Panc1 (cell line): ENCODE data around the gene MAGEC3. TPM values are rescaled to one million over a fixed set of nuclear protein-coding genes. Genes with fewer than 3 reads are reported as not detected.

Experiments used
- ATAC-seq: fragments of 200-7000 bp; cut with Tn5 transposase; 2 replicates; pipeline ENCODE4 v1.9.1; 2020; ENCODE audit warnings: mild to moderate bottlenecking, moderate library complexity
- BruUV-seq: library from RNA; stranded (reverse); fragments of 400-500 nt; replicated peaks from 2 replicates; lab custom pipeline; 2021; lab: Mats Ljungman, UMichigan
- CTCF ChIA-PET: fragments of 300-600 bp; sonication (Branson Sonifier 250); formaldehyde crosslinking; loops from one replicate; lab custom pipeline; 2022; ENCODE audit warnings: antibody characterized with exemption; lab: Charles Lee
- POLR2A ChIA-PET: fragments of 300-600 bp; sonication (Branson Sonifier 250); formaldehyde crosslinking; loops from one replicate; lab custom pipeline; 2022; ENCODE audit warnings: antibody characterized with exemption; lab: Charles Lee
- DNase-seq: peaks from one replicate; pipeline ENCODE4 v3.0.0-alpha.2; 2010; ENCODE audit warnings: low read depth, low spot score
- H3K27ac ChIP-seq: 2 replicates; pipeline ENCODE4 v1.5.1; 2011; ENCODE audit warnings: mild to moderate bottlenecking, low read length, inconsistent platforms
- H3K27me3 ChIP-seq: fragments of 200-500 bp; sonication (Bioruptor generic); 2 replicates; pipeline ENCODE4 v1.6.0; 2014; ENCODE audit warnings: low read length, inconsistent platforms; ENCODE audit not compliant: control insufficient read depth, insufficient read depth
- H3K36me3 ChIP-seq: fragments of 200-500 bp; sonication (Bioruptor generic); 2 replicates; pipeline ENCODE4 v1.5.1; 2014; ENCODE audit warnings: inconsistent platforms, mild to moderate bottlenecking, low read length, moderate library complexity; ENCODE audit not compliant: control insufficient read depth, insufficient read depth
- H3K4me1 ChIP-seq: 2 replicates; pipeline ENCODE4 v1.5.1; 2011; ENCODE audit warnings: inconsistent platforms, mild to moderate bottlenecking, low read length, moderate library complexity; ENCODE audit not compliant: control insufficient read depth, insufficient read depth
- H3K4me3 ChIP-seq, 2 experiments: 2 replicates each; pipeline ENCODE4 v1.5.1; 2011 to 2012; ENCODE audit warnings: low read depth in 2 of 2, low read length in 2 of 2, mild to moderate bottlenecking in 2 of 2, inconsistent platforms in 1 of 2, moderate library complexity in 1 of 2
- H3K9me3 ChIP-seq: fragments of 200-500 bp; sonication (Bioruptor generic); 2 replicates; pipeline ENCODE4 v1.5.1; 2014; ENCODE audit warnings: low read depth, mild to moderate bottlenecking, inconsistent platforms, low read length, moderate library complexity; ENCODE audit not compliant: control insufficient read depth, insufficient read depth
- POLR2AphosphoS5 ChIP-seq: IDR thresholded peaks from 2 replicates; pipeline ENCODE4 v1.6.1; 2012; ENCODE audit warnings: mild to moderate bottlenecking, low read depth, low read length, moderate library complexity
- SIN3A ChIP-seq: IDR thresholded peaks from 2 replicates; pipeline ENCODE4 v1.6.1; 2012; ENCODE audit warnings: low read depth, mild to moderate bottlenecking, low read length, moderate library complexity, borderline replicate concordance; ENCODE audit not compliant: insufficient read depth
- TCF7L2 ChIP-seq: IDR thresholded peaks from 2 replicates; pipeline ENCODE4 v1.6.1; 2011; ENCODE audit warnings: mild to moderate bottlenecking, low read depth, low read length, inconsistent platforms
- in situ Hi-C: cut with HindIII; loops from 2 replicates; pipeline ENCODE4 v1.10.0; 2016; ENCODE audit warnings: low sequenced_read_pairs, low pct_unique_long_range_greater_than_20kb
- intact Hi-C: fragments of 100-400 bp; cut with micrococcal nuclease; formaldehyde crosslinking; loops from one replicate; pipeline ENCODE4 v1.10.0; 2022; ENCODE audit not compliant: unreplicated experiment
- total RNA-seq: library from RNA; stranded (reverse); gene quantifications from one replicate; pipeline ENCODE4 v1.2.1, GENCODE V29; 2021; ENCODE audit not compliant: unreplicated experiment
- TF ChIP-seq, protein P1 (sequence below): fragments of 450-650 bp; IDR thresholded peaks from 2 replicates; pipeline ENCODE4 v1.5.1; 2017; ENCODE audit warnings: mild to moderate bottlenecking
- TF ChIP-seq, protein P2 (sequence below), 2 experiments: IDR thresholded peaks; 2 replicates each; pipeline ENCODE4 v1.6.1; 2011 to 2012; ENCODE audit warnings: low read depth in 2 of 2, control low read depth in 1 of 2, low read length in 1 of 2, mild to moderate bottlenecking in 1 of 2, moderate library complexity in 1 of 2; ENCODE audit not compliant: insufficient read depth in 1 of 2

MAGEC3 gene
- total RNA-seq, 1 experiment from 2014 or later: not detected

DNA sequence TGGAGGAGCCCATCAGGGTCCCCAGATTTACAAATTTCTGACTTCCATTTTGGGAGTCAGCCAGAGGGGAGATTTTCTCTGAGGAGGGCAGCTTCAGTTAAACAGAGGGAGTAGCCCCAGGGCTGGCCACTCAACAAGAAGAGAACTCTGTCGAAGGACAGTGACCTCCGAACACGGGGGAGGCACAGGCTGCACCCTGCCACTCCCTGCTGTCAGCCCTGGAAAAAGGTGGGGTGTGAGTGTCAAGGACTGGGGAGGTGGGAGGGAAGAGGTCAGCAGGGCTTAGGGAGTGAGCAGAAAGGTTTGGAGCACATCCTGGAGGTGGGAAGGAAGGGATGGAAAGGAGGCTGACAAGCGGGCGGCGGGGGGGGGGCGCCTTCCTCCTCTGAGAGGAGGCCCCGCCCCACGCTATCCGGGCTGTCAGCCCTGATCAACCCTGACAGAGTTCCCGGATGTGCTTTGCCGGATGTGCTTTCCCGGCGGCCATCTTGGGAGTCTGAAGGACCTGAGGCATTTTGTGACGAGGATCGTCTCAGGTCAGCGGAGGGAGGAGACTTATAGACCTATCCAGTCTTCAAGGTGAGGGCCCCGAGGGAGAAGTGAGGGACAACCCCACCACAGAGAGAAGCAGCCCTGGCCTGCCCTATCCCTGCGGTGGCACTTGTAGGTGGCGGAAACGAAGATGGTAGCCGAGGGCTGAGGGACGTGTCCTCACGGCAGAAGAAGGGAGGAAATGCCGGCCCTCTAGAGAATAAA, 65.5 kb downstream of the MAGEC3 start, which contains the start of gene MAGEC1:
Gene MAGEC1, plus strand, starts transcription at position 495 of the 756 bp plus-strand sequence. CDS start 1,179 bp downstream, outside the sequence.
- ATAC-seq: no peak
- H3K9me3 ChIP-seq: no peaks in the 10 kb centered on the region
- POLR2A ChIA-PET: no interaction called here
- no peaks in the 10 kb centered on the region for H3K27me3 ChIP-seq
- intact Hi-C loops: no loop called here
- H3K36me3 ChIP-seq: no peaks in the 10 kb centered on the region
- H3K4me1 ChIP-seq: no peaks in the 10 kb centered on the region
- no peak within 1 kb of the TSS for H3K27ac ChIP-seq
- no peak for DNase-seq
- TF ChIP-seq POLR2AphosphoS5: no peak
- no TSS peak for BruUV-seq
- CTCF ChIA-PET: no interaction called here
- in situ Hi-C loops: no loop called here
- peak within 1 kb of the TSS in 1 of 2 experiments; percentile 22; a peak in 1 of 4 replicates for H3K4me3 ChIP-seq

DNA sequence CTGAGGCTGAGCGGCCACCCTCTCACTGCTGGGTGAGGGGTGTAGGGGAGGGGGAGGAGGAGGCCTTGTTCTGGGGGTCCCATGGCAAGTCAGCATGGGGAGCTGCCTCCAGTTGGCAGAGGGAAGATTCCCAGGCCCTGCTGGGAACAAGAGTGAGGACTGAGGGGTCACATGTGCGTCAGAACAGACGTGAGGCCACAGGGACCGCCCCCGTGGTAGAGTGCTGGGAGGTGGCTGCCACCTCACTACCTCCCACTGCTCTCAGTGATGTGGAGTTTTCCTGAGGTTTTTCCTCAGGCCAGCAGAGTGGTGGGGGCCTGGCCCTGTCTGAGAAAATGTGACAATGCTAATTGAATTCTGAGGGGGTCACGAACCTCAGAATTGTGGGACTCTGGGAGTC, 66.1 kb downstream of the MAGEC3 start:
- H3K27ac ChIP-seq: no peak overlapping the region
- ChIA-PET POLR2A (no interaction called here), CTCF (no interaction called here)
- no peak for ATAC-seq
- BruUV-seq: no TSS peak
- intact Hi-C loops: no loop called here
- in situ Hi-C loops: no loop called here
- H3K4me3 ChIP-seq: peak overlapping the region in 1 of 2 experiments; percentile 22; a peak in 1 of 4 replicates
- H3K27me3 ChIP-seq: no peaks in the 10 kb centered on the region
- TF ChIP-seq, protein P1, sequence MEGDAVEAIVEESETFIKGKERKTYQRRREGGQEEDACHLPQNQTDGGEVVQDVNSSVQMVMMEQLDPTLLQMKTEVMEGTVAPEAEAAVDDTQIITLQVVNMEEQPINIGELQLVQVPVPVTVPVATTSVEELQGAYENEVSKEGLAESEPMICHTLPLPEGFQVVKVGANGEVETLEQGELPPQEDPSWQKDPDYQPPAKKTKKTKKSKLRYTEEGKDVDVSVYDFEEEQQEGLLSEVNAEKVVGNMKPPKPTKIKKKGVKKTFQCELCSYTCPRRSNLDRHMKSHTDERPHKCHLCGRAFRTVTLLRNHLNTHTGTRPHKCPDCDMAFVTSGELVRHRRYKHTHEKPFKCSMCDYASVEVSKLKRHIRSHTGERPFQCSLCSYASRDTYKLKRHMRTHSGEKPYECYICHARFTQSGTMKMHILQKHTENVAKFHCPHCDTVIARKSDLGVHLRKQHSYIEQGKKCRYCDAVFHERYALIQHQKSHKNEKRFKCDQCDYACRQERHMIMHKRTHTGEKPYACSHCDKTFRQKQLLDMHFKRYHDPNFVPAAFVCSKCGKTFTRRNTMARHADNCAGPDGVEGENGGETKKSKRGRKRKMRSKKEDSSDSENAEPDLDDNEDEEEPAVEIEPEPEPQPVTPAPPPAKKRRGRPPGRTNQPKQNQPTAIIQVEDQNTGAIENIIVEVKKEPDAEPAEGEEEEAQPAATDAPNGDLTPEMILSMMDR: no peak
- no peak for TF ChIP-seq SIN3A
- TF ChIP-seq POLR2AphosphoS5: no peak
- TF ChIP-seq TCF7L2: no peak
- TF ChIP-seq, protein P2, sequence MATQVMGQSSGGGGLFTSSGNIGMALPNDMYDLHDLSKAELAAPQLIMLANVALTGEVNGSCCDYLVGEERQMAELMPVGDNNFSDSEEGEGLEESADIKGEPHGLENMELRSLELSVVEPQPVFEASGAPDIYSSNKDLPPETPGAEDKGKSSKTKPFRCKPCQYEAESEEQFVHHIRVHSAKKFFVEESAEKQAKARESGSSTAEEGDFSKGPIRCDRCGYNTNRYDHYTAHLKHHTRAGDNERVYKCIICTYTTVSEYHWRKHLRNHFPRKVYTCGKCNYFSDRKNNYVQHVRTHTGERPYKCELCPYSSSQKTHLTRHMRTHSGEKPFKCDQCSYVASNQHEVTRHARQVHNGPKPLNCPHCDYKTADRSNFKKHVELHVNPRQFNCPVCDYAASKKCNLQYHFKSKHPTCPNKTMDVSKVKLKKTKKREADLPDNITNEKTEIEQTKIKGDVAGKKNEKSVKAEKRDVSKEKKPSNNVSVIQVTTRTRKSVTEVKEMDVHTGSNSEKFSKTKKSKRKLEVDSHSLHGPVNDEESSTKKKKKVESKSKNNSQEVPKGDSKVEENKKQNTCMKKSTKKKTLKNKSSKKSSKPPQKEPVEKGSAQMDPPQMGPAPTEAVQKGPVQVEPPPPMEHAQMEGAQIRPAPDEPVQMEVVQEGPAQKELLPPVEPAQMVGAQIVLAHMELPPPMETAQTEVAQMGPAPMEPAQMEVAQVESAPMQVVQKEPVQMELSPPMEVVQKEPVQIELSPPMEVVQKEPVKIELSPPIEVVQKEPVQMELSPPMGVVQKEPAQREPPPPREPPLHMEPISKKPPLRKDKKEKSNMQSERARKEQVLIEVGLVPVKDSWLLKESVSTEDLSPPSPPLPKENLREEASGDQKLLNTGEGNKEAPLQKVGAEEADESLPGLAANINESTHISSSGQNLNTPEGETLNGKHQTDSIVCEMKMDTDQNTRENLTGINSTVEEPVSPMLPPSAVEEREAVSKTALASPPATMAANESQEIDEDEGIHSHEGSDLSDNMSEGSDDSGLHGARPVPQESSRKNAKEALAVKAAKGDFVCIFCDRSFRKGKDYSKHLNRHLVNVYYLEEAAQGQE (IDR thresholded peaks at IDR 0.05; ENCODE audit: insufficient read depth in 1 of 2, low read depth in 2 of 2, low read length in 1 of 2): no peak
- DNase-seq: no peak
- no peaks in the 10 kb centered on the region for H3K4me1 ChIP-seq
- no peaks in the 10 kb centered on the region for H3K36me3 ChIP-seq
- no peaks in the 10 kb centered on the region for H3K9me3 ChIP-seq

DNA sequence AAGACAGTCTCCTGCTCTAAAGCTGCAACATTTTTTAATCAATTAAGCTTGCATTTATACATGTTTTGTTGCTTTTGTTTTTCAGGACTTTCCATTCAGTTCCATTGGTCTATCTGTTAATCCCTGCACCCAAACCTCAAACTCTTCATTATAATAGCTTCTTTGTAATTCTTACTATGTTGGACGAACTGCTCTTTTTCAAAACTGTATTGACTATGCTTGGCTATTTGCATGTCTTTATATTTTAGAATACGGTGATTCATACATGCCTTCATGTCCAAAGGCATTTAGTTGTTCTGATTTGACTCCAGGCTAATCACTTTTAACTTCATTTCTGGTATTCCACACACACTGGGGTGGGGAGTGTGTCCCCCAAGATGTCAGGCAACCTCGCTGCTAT, 79.7 kb downstream of the MAGEC3 start:
- DNase-seq: no peak
- BruUV-seq: no TSS peak

More for the DNA sequence above, 79.7 kb downstream of the MAGEC3 start:
- in situ Hi-C loops (no loop called here), intact Hi-C loops (no loop called here)
- ATAC-seq: no peak
- TF ChIP-seq, protein P1: no peak
- TF ChIP-seq, protein P2 (IDR thresholded peaks at IDR 0.05; ENCODE audit: insufficient read depth in 1 of 2, low read depth in 2 of 2, low read length in 1 of 2): no peak
- no peak for TF ChIP-seq SIN3A
- no peak for TF ChIP-seq TCF7L2
- no peak for TF ChIP-seq POLR2AphosphoS5
- Histone ChIP-seq H3K27me3 (no peaks in the 10 kb centered on the region), H3K4me3 (no peak overlapping the region), H3K4me1 (no peaks in the 10 kb centered on the region), H3K27ac (no peak overlapping the region), H3K36me3 (no peaks in the 10 kb centered on the region), H3K9me3 (no peaks in the 10 kb centered on the region)
- ChIA-PET CTCF (no interaction called here), POLR2A (no interaction called here)
